GM19467 (cell line): ENCODE measurements around the gene FAM3D.

Source experiments
- ATAC-seq: cut with Tn5 transposase; IDR thresholded peaks from one replicate; pipeline ENCODE4 v1.9.1; 2021; ENCODE audit warnings: mild to moderate bottlenecking, moderate library complexity; ENCODE audit not compliant: unreplicated experiment

FAM3D gene

DNA sequence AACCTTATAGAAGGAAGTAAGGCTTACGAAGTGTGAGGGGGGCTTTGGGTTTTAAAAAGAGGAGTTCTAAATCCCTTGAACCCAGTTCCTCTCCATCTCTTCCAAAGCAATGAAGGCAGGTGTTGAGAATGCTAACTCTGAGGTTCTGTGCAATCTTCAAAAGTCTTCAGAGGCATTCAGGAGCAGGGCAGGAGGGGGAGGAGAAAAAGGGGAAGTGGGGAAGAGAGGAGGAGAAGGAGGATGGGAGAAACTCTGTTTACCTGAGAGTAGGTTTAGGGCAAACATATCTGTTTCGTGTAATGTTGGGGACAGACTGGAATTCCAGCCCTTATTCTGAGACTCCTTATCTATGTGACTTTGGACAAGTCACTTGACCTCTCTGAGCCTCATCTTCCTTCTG, 36.9 kb downstream of the FAM3D start:
- ATAC-seq, result no peak

DNA sequence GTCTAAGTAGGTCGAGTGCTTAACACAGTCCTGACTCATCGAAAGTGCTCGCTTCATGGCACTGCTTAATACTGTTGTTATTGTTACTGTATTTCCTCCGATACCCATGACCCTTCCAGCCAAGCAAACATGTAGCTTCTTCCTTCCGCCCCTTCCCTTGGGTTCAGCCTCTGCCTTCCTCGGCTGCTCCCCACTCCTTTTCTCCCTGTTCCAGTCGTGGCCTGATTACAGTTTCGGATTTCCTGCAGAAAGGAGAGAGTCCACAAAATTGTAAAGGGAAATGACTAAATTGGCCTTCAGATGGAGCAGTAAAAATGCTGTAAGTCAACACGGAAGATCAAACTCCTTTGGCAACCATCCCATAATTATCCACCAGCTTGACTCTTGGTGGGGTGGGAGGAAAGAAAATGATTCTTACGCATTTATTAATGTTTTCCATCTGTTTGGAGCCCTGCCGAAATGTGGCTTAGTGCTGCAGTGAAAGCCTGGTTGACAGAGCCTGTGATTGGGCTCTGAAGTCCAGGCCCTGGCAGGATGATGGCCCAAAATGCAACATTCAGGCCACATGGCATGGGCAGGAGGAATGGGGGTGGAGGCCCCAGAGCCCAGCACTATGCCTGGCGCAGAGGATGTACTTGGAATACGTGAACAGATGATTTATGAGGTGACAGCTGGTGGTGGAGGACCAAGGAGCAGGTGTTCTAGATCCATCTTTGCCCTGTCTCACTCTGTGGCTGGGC, 37.6 kb downstream of the FAM3D start:
- no peak for ATAC-seq

- no peak for ATAC-seq
These were observed 38.6 kb downstream of the FAM3D start for GRCh38 chr3:58627941-58628340.

- no peak for ATAC-seq
These were observed 39.0 kb downstream of the FAM3D start for GRCh38 chr3:58627570-58627885.

GRCh38 chr3:58626841-58627569, 39.6 kb downstream of the FAM3D start:
- no peak for ATAC-seq

DNA sequence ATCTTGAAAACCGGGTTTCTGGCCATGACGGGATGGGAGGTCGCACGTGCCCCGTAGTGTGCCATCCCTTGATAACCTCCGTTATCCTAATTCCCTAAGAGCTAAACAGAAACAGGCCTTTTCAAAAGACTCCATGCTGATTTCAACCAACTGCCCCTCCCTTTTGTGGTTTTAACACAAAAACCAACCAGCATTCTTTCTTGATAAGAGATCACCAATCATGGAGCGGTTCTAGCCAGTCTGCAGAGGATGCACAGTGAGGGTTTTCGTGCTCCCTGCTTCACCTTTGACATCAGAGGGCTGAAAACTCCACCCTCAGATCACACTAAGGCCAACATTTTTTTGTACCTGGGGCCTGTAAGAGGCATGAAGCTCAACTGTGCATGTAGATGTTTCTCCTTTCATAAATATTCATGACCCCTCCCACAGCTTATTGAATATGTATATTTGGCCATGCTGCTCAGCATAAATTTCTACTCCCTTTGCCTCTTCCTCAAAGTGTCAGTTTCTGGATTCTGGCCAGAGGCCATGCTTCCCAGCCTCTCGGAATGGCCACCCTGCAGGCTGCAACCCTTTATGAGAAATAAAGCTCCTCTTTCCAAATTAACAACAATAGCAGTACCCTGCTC, 41.3 kb downstream of the FAM3D start:
- no peak for ATAC-seq

- no peak for ATAC-seq
These were observed 42.0 kb downstream of the FAM3D start for GRCh38 chr3:58624550-58624949.

GRCh38 chr3:58623961-58624360, 42.6 kb downstream of the FAM3D start:
- ATAC-seq, result no peak

DNA sequence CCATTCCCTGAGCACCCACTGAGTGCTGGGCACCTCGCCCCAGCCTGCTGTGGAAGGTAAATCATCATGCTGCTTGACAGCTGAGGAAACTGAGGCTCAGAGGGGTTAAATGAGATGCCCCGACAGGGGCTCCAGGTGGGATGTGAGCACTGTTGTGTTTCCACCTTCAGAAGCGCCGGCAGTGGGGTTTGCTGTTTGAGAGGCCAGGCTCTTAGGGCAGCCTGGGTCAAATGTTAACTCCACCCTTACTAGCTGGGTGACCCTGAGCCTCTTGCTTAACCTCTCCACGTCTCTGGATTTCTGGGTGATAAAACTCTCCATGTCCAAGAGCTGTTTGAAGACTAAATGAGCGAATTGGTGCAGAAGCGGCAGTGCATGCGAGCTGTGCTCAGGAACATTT, 43.1 kb downstream of the FAM3D start:
- ATAC-seq, result no peak

DNA sequence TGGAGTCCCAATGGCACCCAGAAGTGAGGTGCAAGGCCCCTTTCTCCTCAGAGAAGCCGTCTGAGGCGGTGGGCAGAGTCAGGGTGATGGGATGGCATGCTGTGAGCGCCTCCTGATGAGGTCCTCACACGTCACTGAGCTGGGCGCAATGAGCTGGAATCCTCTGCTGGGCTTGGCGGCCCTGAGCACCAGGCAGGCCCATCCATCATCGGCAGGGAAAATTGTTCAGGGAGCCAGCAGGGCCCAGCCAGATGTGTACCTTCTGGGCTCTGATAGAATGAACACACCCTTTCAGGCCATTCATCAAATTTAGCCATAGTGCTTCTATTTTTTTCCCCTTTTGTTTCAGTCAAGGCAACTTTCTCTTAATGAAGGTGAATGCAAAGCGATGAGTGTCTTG, 43.7 kb downstream of the FAM3D start:
- no peak for ATAC-seq

- ATAC-seq, result no peak
These were observed 44.1 kb downstream of the FAM3D start for GRCh38 chr3:58622436-58622835.

GRCh38 chr3:58621086-58621830, 45.3 kb downstream of the FAM3D start:
- ATAC-seq, result no peak

DNA sequence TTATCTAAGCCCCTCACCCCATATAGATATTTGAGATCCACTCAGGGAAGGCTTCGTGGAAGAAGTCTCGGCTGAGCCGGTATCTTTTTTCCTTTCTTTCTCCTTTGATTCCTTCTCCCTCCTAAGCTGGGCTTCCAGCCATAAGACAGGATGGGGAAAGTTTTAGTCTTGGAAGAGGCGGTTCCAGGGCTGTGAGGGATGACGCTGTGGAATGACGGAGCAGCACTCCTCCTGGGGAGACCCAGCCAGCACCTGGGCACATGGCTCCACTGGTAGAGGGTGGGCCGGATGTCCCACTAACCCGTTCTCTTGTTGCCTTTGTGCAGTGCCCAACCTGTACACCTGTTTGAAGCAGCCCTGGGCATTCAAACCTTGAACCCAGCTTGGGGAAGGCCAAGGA, 46.2 kb downstream of the FAM3D start:
- ATAC-seq, result no peak

DNA sequence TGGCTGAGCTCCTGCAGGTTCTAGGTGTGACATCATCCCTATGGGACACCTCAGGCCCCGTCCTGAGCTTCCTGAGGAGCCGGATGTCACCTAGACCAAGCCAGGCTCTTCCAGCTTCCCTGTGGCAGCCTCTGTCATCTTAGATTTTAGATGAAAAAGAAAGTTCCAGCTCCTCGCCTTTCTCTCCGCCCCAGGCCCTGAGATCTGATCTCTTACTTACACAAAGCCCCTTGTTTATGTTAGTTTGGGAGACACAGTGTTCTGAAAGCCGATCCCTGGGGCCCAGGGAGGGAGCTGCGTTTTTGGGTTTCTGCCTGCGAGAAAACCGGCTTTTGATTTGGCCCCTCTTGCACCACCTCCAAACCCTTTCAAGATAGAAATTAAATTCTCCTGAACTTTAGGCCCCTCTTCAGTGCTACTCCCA, 49.2 kb downstream of the FAM3D start:
- ATAC-seq, result no peak

DNA sequence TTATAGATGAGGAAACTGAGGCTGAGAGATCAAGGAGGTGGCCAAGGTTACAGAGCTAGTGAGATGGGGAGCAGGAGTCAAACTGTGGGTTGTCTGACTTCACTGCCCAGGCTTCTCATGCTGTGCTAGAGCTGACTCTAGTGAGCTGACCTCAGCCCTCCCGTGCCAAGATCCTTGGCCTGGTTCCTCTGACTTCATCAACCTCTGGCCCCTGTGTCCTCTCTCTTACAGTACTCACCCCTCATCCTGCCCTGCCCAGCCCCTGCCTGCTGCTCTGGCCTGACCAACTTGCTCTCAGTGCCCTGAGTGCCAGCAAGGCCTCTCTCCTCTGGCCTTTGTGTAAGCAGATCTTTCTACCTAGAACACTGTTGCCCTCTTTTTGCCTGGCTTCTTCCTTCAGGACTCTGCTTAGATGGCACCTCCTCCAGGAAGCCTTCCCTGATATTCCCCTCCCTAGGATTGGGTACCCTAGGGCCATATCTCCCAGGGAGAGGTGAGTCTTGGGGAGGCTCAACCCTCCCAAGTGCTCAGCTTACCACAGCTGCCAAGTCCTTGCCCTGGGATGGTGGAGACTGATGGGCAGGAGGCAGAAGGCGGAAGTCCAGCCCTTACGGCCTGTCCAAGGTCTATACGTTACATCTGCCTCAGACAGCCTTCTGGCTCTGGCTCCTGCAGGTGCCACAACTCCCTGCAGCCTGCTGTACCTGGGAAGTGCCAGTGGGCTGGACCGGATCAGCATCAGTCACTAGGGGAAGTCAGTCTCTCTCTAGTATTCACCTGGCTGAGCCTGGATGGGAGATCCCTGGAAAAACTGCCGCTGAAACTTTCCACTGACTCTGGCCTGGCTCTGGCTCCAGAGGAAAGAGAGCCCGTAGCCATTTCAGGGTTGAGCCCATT, 53.1 kb downstream of the FAM3D start:
- ATAC-seq, result no peak

- ATAC-seq, result no peak
These were observed 53.7 kb downstream of the FAM3D start for GRCh38 chr3:58612830-58613229.

- ATAC-seq, result no peak
These were observed 56.6 kb downstream of the FAM3D start for GRCh38 chr3:58609990-58610389.

GRCh38 chr3:58608648-58609047, 57.9 kb downstream of the FAM3D start:
- ATAC-seq, result no peak

DNA sequence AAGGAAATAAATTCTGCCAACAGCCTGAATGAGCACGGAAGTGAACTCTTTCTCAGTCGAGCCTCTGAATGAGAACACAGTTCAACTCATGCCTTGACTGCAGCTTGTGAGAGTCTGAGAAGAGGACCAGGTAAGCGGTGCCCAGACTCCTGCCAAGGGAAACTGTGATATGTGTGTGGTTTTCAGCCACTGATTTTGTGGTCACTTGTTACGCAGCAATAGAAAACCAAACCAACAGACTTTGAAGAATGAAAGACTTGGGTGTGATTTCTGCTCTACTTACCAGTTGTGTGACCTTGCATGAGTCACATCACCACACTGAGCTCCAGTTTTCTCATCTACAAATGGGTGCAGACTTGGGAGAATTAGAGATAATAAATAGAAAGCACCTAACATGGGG, 58.8 kb downstream of the FAM3D start:
- no peak for ATAC-seq

GRCh38 chr3:58606693-58607092, 59.9 kb downstream of the FAM3D start:
- no peak for ATAC-seq

- ATAC-seq, result no peak
These were observed 62.5 kb downstream of the FAM3D start for GRCh38 chr3:58604031-58604430.
